CD4-positive, alpha-beta T cell treated with Interleukin-17A for 1 hour (primary cell): ENCODE results near the gene RIC1.
A peak's percentile ranks its signal among the peaks of the same experiment; 100 is the strongest.
"Not testable (repeated sequence)": the region's sequence is repeated elsewhere in the genome, so short reads cannot be mapped to it uniquely, and the experiment has no call there.

ENCODE experiments used
- DNase-seq: peaks from one replicate; pipeline ENCODE4 v3.0.0-alpha.2; 2020

Gene RIC1

GRCh38 chr9:5735072-5735471 lies 106.2 kb downstream of the RIC1 start:
- no peak for DNase-seq

GRCh38 chr9:5736563-5737346 lies 107.8 kb downstream of the RIC1 start:
- DNase-seq: no peak

- no peak for DNase-seq
Measured at GRCh38 chr9:5743109-5743508, 114.2 kb downstream of the RIC1 start.

- DNase-seq: no peak
Measured at GRCh38 chr9:5748438-5748837, 119.5 kb downstream of the RIC1 start.

- no peak for DNase-seq
Measured at GRCh38 chr9:5749306-5749705, 120.4 kb downstream of the RIC1 start.

GRCh38 chr9:5750569-5750968 lies 121.7 kb downstream of the RIC1 start:
- no peak for DNase-seq

GRCh38 chr9:5756633-5757032 lies 127.7 kb downstream of the RIC1 start:
- no peak for DNase-seq

- no peak for DNase-seq
Measured at GRCh38 chr9:5760338-5760737, 131.4 kb downstream of the RIC1 start.

- no peak for DNase-seq
Measured at GRCh38 chr9:5762421-5762820, 133.5 kb downstream of the RIC1 start.

GRCh38 chr9:5764130-5764868 lies 135.4 kb downstream of the RIC1 start:
- peak; percentile 5 for DNase-seq

- DNase-seq: no peak
Measured at GRCh38 chr9:5767968-5768932, 139.3 kb downstream of the RIC1 start.

GRCh38 chr9:5773324-5773999 lies 144.6 kb downstream of the RIC1 start:
- DNase-seq: no peak

- DNase-seq: no peak
Measured at GRCh38 chr9:5778805-5779204, 149.9 kb downstream of the RIC1 start.

- not testable (repeated sequence) for DNase-seq
Measured at GRCh38 chr9:5779705-5780218, 150.9 kb downstream of the RIC1 start.

GRCh38 chr9:5783420-5783819 lies 154.5 kb downstream of the RIC1 start:
- not testable (repeated sequence) for DNase-seq

GRCh38 chr9:5783982-5784381 lies 155.1 kb downstream of the RIC1 start:
- DNase-seq: no peak

- no peak for DNase-seq
Measured at GRCh38 chr9:5784526-5785315, 155.8 kb downstream of the RIC1 start.

GRCh38 chr9:5786370-5787127 lies 157.6 kb downstream of the RIC1 start:
- DNase-seq: no peak

GRCh38 chr9:5787220-5787619 lies 158.3 kb downstream of the RIC1 start:
- no peak for DNase-seq

GRCh38 chr9:5787759-5788302 lies 158.9 kb downstream of the RIC1 start:
- DNase-seq: no peak
